Esophagus muscularis mucosa (tissue), 3 donors: ENCODE data around the gene PIK3CB.
"Not testable (repeated sequence)": the region's sequence is repeated elsewhere in the genome, so short reads cannot be mapped to it uniquely, and the experiment has no call there.

Experiments
- CTCF ChIP-seq, 3 experiments: fragments of 200-600 bp in 2 of 3; fragments of 450-650 bp in 1 of 3; sonication (generic) in 2 of 3; IDR thresholded peaks; one replicate each; pipeline ENCODE4 v1.5.1; 2017 to 2019; ENCODE audit warnings: antibody characterized with exemption in 3 of 3, mild to moderate bottlenecking in 2 of 3, moderate library complexity in 1 of 3
- POLR2A ChIP-seq: fragments of 450-650 bp; IDR thresholded peaks from one replicate; pipeline ENCODE4 v1.6.1; 2017; ENCODE audit warnings: antibody characterized with exemption, moderate library complexity, mild to moderate bottlenecking, low read depth

DNA sequence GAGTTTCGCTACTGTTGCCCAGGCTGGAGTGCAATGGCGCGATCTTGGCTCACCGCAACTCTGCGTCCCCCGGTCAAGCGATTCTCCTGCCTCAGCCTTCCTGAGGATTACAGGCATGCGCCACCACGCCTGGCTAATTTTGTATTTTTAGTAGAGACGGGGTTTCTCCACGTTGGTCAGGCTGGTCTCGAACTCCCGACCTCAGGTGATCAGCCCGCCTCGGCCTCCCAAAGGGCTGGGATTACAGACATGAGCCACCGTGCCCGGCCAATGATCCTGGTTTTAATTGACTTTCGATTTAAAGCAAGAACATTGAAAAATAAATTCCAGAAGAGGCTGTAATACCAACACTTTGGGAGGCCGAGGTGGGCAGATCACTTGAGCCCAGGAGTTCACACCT, 1.1 kb upstream of the PIK3CB start:
- TF ChIP-seq CTCF (IDR thresholded peaks at IDR 0.05); POLR2A: not testable (repeated sequence)
